Neutrophil (primary cell): Measurements from ENCODE around the gene LETM1.

ENCODE experiments used
- H3K27ac ChIP-seq: fragments of 200-600 bp; sonication (generic); 2 replicates; pipeline ENCODE4 v1.5.1; 2016; ENCODE audit warnings: mild to moderate bottlenecking, moderate library complexity
- H3K27me3 ChIP-seq: fragments of 200-600 bp; sonication (generic); 2 replicates; pipeline ENCODE4 v1.6.0; 2016; ENCODE audit warnings: mild to moderate bottlenecking
- H3K36me3 ChIP-seq: fragments of 200-600 bp; sonication (generic); 2 replicates; pipeline ENCODE4 v1.5.1; 2017
- H3K4me1 ChIP-seq, 2 experiments: fragments of 200-600 bp in 1 of 2; sonication (generic) in 1 of 2; 1 replicate in 1 of 2; 2 replicates in 1 of 2; pipeline versions ENCODE4 v1.5.1 to v1.6.1; 2013 to 2016; ENCODE audit warnings: low read depth in 1 of 2, low read length in 1 of 2, mild to moderate bottlenecking in 1 of 2, moderate library complexity in 1 of 2; ENCODE audit not compliant: control insufficient read depth in 1 of 2, insufficient read depth in 1 of 2
- H3K4me3 ChIP-seq, 2 experiments: fragments of 200-600 bp in 1 of 2; sonication (generic) in 1 of 2; 1 replicate in 1 of 2; 2 replicates in 1 of 2; pipeline ENCODE4 v1.5.1; 2013 to 2016; ENCODE audit warnings: low read depth in 1 of 2, low read length in 1 of 2, mild to moderate bottlenecking in 1 of 2, moderate library complexity in 1 of 2
- H3K9me3 ChIP-seq: fragments of 200-600 bp; sonication (generic); 2 replicates; pipeline ENCODE4 v1.5.1; 2016
- CTCF ChIP-seq: fragments of 200-600 bp; sonication (generic); IDR thresholded peaks from 2 replicates; pipeline ENCODE4 v1.5.1; 2016; ENCODE audit warnings: antibody characterized with exemption

The LETM1 gene

GRCh38 chr4:1784395-1784788 is 71.6 kb downstream of the LETM1 start:
- H3K9me3 ChIP-seq: no peaks in the 10 kb centered on the region
- no peak for TF ChIP-seq CTCF
- H3K36me3 ChIP-seq: no peaks in the 10 kb centered on the region
- H3K27ac ChIP-seq: no peak overlapping the region
- peaks cover 5% of the 10 kb centered on the region for H3K27me3 ChIP-seq
- no peak overlapping the region for H3K4me3 ChIP-seq
- H3K4me1 ChIP-seq: no peaks in the 10 kb centered on the region

- Histone ChIP-seq H3K27me3 (peaks cover 1% of the 10 kb centered on the region), H3K27ac (no peak overlapping the region), H3K36me3 (no peaks in the 10 kb centered on the region), H3K9me3 (no peaks in the 10 kb centered on the region), H3K4me1 (no peaks in the 10 kb centered on the region), H3K4me3 (no peak overlapping the region)
- no peak for TF ChIP-seq CTCF
Observed at GRCh38 chr4:1783970-1784369, 72.0 kb downstream of the LETM1 start.

- H3K27me3 ChIP-seq: no peaks in the 10 kb centered on the region
- no peak overlapping the region for H3K27ac ChIP-seq
- H3K4me1 ChIP-seq: no peaks in the 10 kb centered on the region
- H3K4me3 ChIP-seq: no peak overlapping the region
- no peak for TF ChIP-seq CTCF
- H3K36me3 ChIP-seq: no peaks in the 10 kb centered on the region
- H3K9me3 ChIP-seq: no peaks in the 10 kb centered on the region
Observed at GRCh38 chr4:1783015-1783414, 72.9 kb downstream of the LETM1 start.

- Histone ChIP-seq H3K9me3 (no peaks in the 10 kb centered on the region), H3K36me3 (no peaks in the 10 kb centered on the region), H3K27me3 (no peaks in the 10 kb centered on the region), H3K4me1 (no peaks in the 10 kb centered on the region), H3K4me3 (no peak overlapping the region), H3K27ac (no peak overlapping the region)
- no peak for TF ChIP-seq CTCF
Observed at GRCh38 chr4:1780435-1780834, 75.5 kb downstream of the LETM1 start.

- Histone ChIP-seq H3K4me1 (no peaks in the 10 kb centered on the region), H3K27me3 (no peaks in the 10 kb centered on the region)
- TF ChIP-seq CTCF: no peak
Observed at GRCh38 chr4:1779588-1780382, 76.2 kb downstream of the LETM1 start.

More at GRCh38 chr4:1779588-1780382, 76.2 kb downstream of the LETM1 start:
- Histone ChIP-seq H3K36me3 (no peaks in the 10 kb centered on the region), H3K27ac (no peak overlapping the region), H3K9me3 (no peaks in the 10 kb centered on the region), H3K4me3 (no peak overlapping the region)
